Measurements from ENCODE around the gene SLC1A7. TPM values are rescaled to one million over a fixed set of nuclear protein-coding genes. Genes with fewer than 3 reads are reported as not detected.

SLC1A7 gene
- total and polyA plus RNA-seq, 7 donors = 0.16 to 1.6 (median 0.85) TPM; not detected in 1

- DNase-seq = no peak
- 92 to 93% methylated on average over 1 of the region's 1 CpG for WGBS, 2 donors
- intact Hi-C loops (cut with DNase I) = no loop called here
Measured at GRCh38 chr1:53130598-53130877, 11.9 kb downstream of the SLC1A7 start.

GRCh38 chr1:53129891-53130597 is 12.4 kb downstream of the SLC1A7 start:
- 81 to 84% methylated on average over 12 of the region's 12 CpGs for WGBS, 2 donors
- Histone ChIP-seq H3K36me3 (no peaks in the 10 kb centered on the region), H3K4me3 (no peak overlapping the region), H3K27me3 (no peaks in the 10 kb centered on the region), H3K4me1 (peaks cover 0 to 86% (median 57%) of the 10 kb centered on the region in 4 donors), H3K9me3 (no peaks in the 10 kb centered on the region), H3K27ac (peak overlapping the region; percentile 49 to 92 (median 83))
- TF ChIP-seq EP300 (IDR thresholded peaks at IDR 0.05) = no peak
- TF ChIP-seq CTCF (IDR thresholded peaks at IDR 0.05) = no peak
- TF ChIP-seq POLR2A (IDR thresholded peaks at IDR 0.05) = no peak
- no peak for TF ChIP-seq POLR2AphosphoS5 (IDR thresholded peaks at IDR 0.05)
- intact Hi-C loops (cut with DNase I) = no loop called here
- DNase-seq = peak; percentile 62

More at GRCh38 chr1:53130598-53130877, 11.9 kb downstream of the SLC1A7 start:
- Histone ChIP-seq H3K9me3 (no peaks in the 10 kb centered on the region), H3K4me1 (peaks cover 0 to 86% (median 57%) of the 10 kb centered on the region in 4 donors), H3K4me3 (no peak overlapping the region), H3K36me3 (no peaks in the 10 kb centered on the region), H3K27ac (peak overlapping the region; percentile 49 to 92 (median 83)), H3K27me3 (no peaks in the 10 kb centered on the region)
- no peak for TF ChIP-seq CTCF (IDR thresholded peaks at IDR 0.05)
- no peak for TF ChIP-seq POLR2AphosphoS5 (IDR thresholded peaks at IDR 0.05)
- no peak for TF ChIP-seq POLR2A (IDR thresholded peaks at IDR 0.05)
- no peak for TF ChIP-seq EP300 (IDR thresholded peaks at IDR 0.05)

- peak; percentile 22 for DNase-seq
- H3K4me1 ChIP-seq = peaks cover 0 to 88% (median 69%) of the 10 kb centered on the region in 4 donors
- intact Hi-C loops (cut with DNase I) = no loop called here
- no peaks in the 10 kb centered on the region for H3K36me3 ChIP-seq
- no peak for TF ChIP-seq POLR2A (IDR thresholded peaks at IDR 0.05)
- TF ChIP-seq CTCF (IDR thresholded peaks at IDR 0.05) = no peak
- TF ChIP-seq EP300 (IDR thresholded peaks at IDR 0.05) = no peak
- no peak for TF ChIP-seq POLR2AphosphoS5 (IDR thresholded peaks at IDR 0.05)
- no peaks in the 10 kb centered on the region for H3K27me3 ChIP-seq
- H3K4me3 ChIP-seq = no peak overlapping the region
- no peaks in the 10 kb centered on the region for H3K9me3 ChIP-seq
- H3K27ac ChIP-seq = no peak overlapping the region
- 92 to 93% methylated on average over 4 of the region's 4 CpGs for WGBS, 2 donors
Measured at GRCh38 chr1:53128401-53128800, 14.0 kb downstream of the SLC1A7 start.

GRCh38 chr1:53127546-53127945 is 14.9 kb downstream of the SLC1A7 start:
- Histone ChIP-seq H3K36me3 (no peaks in the 10 kb centered on the region), H3K27ac (peak overlapping the region in 1 of 4 donors; percentile 37), H3K27me3 (no peaks in the 10 kb centered on the region), H3K9me3 (no peaks in the 10 kb centered on the region), H3K4me1 (peaks cover 0 to 88% (median 73%) of the 10 kb centered on the region in 4 donors), H3K4me3 (no peak overlapping the region)
- DNase-seq = peak; percentile 59
- intact Hi-C loops (cut with DNase I) = no loop called here
- TF ChIP-seq CTCF (IDR thresholded peaks at IDR 0.05) (no peak), POLR2AphosphoS5 (IDR thresholded peaks at IDR 0.05) (no peak)
- 88 to 89% methylated on average over 5 of the region's 5 CpGs for WGBS, 2 donors

GRCh38 chr1:53126495-53126894 is 15.9 kb downstream of the SLC1A7 start:
- H3K9me3 ChIP-seq = no peaks in the 10 kb centered on the region
- H3K4me3 ChIP-seq = no peak overlapping the region
- H3K4me1 ChIP-seq = peaks cover 0 to 88% (median 74%) of the 10 kb centered on the region in 4 donors
- peak overlapping the region; percentile 6 to 82 (median 68) for H3K27ac ChIP-seq
- 80 to 91% methylated on average over 1 of the region's 1 CpG for WGBS, 2 donors
- H3K36me3 ChIP-seq = no peaks in the 10 kb centered on the region
- intact Hi-C loops (cut with DNase I) = no loop called here
- no peaks in the 10 kb centered on the region for H3K27me3 ChIP-seq
- peak; percentile 36 for DNase-seq
- TF ChIP-seq POLR2AphosphoS5 (IDR thresholded peaks at IDR 0.05) (no peak), POLR2A (IDR thresholded peaks at IDR 0.05) (no peak), EP300 (IDR thresholded peaks at IDR 0.05) (no peak), CTCF (IDR thresholded peaks at IDR 0.05) (no peak)

Measured in sigmoid colon (tissue), 7 donors.